Measurements from ENCODE around the gene SMAD2.
A peak's percentile ranks its signal among the peaks of the same experiment; 100 is the strongest.
"Not testable (repeated sequence)": the region's sequence is repeated elsewhere in the genome, so short reads cannot be mapped to it uniquely, and the experiment has no call there.

SMAD2 gene

DNA sequence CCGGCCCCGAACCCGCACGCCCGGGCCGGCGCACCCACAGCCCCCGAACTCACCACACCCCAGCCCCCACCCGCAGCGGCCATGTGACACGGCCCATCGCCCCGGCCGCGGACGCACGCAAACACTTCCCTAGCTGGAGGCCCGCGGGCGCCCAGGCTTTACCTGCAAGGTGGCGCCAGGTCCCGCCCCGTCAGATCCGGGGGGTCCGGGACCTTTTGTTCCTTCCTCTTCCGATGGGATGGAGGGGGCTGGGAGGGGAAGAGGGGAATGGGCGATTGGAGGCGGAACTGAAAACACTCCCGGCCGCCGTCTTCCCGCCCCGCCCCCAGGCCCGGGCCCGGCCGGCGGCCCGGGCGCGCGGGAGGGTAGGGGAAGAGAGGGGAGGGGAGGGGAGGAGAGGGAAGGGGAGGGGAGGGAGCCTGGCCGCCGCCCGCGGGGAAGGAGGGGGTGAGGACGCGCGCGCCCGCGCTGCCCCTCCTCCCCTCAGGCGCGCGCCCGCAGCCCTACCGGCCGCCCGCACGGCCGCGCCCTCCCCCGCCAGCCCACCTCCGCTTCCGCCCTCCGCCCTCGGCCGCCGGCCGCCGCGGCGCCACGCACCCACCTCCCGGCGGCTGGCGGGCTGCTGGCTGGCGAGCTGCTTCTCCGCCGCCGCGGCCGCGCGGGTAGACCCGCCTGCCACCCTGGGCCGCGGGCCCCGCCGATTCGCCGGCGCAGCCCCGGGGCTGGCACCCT is at the start of gene SMAD2:
Gene SMAD2, minus strand, starts transcription at position 461 of the 732 bp plus-strand sequence. CDS start 33,903 bp downstream, outside the sequence.
- DNase-seq (ENCODE audit: low read depth in 2 of 2, low spot score in 1 of 2), result peak; percentile 44 to 62

DNA sequence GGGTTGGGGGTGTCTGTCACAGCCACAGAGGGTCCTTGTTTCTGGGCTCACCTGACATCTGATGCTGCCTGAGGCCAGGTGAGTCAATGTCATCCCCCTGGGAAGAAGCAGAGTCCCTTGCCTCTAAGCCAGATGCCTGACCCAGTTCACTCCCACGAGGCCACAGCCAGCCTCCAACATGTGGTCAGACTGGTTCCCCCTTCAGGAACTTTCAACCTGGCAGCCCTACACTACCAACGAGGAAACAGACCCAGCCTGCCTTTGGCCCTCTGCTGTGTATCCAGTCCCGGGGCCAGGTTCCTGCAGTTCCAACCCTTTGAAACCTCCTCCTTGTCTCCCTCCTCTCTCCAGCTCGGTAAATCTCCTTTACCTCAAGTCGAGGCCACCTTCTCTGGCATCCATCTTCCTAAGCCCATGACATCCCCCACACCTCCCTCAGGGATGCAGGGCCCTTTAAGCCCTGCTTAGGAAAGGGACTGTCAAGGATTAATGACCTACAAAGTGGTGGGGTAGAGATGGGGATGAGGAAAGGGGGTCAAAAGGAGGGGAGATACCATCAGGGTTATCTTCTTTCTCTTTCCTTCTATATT is 49.2 kb upstream of the SMAD2 start:
- DNase-seq (ENCODE audit: low read depth in 2 of 2, low spot score in 1 of 2), result no peak

DNA sequence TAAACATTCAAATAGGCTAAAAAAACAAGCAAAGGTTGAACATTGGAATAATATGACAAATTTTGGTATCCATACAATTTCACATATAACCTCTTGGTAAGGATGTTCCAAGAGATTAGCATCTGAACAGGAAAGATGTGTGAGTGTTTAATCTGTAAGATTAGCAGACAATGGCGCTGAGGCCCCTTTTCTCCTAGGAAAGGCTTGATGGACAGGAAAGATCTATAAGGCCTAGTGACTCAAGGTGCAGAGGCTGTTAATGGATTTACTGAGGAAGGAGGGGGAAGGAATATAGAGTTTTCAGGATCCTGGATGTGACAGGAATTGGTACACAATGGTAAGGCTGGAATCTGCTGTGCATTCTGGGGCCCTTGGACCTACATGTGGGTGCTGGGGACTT is 48.1 kb upstream of the SMAD2 start:
- no peak for DNase-seq (ENCODE audit: low read depth in 2 of 2, low spot score in 1 of 2)

DNA sequence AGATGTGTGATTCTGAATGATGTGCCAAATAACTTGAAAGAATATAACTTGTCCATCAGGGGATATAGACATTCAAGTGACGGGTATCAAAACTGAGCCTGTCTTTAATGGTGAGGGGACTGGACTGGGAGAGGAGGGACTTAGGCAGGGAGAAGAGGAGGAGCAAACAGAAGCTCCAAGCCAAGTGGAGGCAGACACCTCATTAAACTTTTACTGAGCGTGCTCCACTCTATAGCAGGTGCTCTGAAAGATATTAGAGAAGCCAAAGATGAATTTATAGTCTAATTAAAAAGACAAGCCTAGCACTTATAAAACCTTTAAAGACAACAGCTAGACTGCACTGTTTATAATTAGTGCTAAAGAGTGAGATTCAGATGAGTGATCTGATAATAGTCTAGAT is 47.7 kb upstream of the SMAD2 start:
- no peak for DNase-seq (ENCODE audit: low read depth in 2 of 2, low spot score in 1 of 2)

DNA sequence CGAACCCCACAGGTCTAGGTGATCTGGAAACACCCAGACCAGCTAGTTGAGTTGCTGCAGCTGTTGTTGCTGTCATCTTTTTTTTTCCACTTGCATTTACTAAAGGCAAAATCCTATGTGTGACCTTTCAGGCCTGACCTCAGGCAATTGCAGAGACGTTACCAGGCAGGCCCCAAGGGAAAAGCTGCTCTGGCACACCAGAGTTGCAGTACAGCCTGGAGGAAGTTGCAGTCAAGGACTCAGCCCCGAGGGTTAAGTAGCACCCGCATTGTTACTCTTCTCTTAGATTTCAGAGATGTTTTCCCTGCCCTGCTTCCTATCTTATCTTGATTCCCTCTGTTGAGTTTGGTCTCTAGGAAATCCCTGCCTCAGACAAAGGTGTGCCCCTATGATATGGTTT is 45.2 kb upstream of the SMAD2 start:
- DNase-seq (ENCODE audit: low read depth in 2 of 2, low spot score in 1 of 2), result no peak

DNA sequence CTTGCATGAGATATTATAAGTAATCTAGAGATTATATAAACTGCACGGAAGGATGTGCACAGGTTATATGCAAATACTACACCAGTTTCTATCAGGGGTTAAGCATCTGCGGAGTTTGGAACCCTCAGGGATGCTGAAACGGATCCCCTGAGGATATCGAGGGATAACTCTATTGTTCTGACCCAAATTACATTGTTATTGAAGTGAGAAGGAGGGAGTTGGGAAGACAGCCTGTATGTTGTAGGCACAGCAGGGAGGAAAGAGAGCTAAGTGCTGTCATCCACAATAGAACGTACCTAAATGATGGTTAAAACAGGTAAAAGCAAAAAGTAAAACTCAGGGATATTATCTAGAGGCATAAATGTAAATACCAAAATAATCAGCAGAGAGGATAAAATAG is 44.6 kb upstream of the SMAD2 start:
- no peak for DNase-seq (ENCODE audit: low read depth in 2 of 2, low spot score in 1 of 2)

DNA sequence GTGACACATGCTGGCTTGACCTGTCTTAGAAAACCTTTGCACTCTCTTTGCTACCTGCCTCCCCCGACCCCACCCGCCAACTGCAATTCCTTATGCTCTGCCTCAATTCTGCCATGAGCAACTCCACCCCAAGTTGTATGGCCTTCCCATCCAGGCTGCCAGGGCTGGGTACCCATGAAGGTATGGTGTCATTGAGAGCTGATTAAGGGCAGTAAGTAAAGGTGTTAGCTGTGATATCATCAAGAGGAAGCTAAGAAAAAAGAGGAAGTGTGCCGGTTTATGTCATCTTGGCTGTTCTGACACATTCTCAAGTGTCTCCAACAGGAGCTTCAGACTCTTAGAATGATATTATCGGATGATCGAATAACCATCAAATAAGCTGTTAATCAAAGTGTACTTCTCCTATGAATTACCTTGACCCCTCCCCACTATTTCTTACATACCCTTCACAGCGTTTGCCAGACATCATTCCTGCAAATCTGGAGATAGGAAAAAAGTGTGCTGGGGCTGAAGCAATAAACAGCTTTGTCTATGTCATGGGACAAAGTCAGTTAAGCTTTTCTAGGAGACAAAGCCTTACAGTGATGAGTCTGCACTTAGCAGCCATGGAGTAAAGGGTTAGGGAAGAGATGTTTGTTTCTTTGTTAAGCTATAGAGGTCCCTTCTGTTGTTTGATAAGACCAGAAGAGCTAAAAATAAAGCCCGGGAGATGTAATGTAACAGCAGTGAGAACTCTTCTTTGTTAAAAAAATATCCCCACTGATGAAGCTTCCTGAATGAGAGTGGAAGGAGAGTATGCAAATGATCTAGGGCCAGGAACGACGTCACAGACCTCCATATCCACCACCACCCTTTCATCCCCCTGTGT is 40.4 kb upstream of the SMAD2 start:
- no peak for DNase-seq (ENCODE audit: low read depth in 2 of 2, low spot score in 1 of 2)

DNA sequence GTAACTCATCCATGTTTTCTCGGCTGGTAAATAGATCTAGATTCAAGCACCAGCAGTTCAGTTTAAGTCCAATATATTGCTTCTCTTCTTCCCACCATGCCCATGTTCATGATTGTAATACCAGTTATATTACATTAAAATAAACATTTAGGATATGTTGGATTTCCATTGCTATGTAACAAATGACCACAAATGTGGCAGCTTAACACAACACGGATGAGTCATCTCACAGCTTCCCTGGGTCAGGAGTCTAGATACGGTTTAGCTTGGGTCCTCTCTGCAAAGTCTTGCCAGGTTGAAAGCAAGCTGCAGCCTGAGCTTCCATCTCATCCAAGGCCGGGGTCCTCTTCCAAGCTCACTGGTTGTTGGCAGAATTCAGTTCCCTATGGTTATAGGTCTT is 39.4 kb upstream of the SMAD2 start:
- no peak for DNase-seq (ENCODE audit: low read depth in 2 of 2, low spot score in 1 of 2)

DNA sequence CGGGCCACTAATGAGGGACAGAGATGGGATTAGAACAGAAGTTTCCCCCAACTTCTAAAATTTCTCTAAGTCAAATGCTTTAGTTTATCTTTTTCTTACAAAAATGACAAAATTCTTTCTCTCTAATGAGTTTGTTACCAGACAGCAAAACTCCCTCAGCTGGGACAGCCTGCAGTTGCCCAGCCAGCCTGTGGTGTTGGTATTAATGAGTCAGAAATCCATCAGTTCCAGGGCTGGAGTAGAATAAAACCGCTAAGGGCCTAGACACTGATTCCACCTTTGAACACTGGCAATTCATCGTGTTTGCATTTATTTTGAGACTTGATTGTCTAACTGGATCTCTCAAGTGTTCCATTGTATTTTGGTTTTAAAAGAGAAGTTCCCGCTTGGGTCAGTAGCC is 38.3 kb upstream of the SMAD2 start:
- DNase-seq (ENCODE audit: low read depth in 2 of 2, low spot score in 1 of 2), result no peak

DNA sequence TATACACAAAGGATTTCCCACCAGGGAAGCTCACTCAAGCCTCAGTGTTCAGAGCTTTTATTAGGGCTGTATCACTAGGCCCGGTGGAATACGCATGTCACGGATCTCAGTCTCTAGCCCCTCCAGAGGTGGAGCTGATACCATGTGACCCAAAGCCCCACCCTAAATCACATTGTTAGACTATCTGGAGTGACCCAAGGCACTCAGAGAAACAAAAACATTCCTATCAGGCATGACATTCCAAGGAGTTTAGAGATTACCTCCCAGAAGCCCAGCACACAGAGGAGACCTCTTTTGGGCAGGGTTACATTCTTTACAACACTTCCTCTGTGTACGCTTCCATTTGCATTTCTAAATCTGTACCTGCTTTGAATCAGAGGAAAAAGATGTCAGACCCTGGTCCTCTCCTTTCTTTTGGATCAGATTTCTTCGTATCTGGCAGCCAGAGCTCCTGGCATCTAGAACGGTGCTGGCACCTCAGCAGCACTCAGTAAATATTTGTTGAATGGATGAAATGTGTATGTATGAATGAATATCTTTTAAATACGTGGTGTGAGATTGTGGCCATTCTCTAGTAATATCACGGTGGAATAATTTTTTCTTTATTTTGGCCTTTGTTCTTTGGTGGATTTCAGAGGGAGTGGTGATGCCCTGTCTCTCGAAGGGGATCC is 37.7 kb upstream of the SMAD2 start:
- no peak for DNase-seq (ENCODE audit: low read depth in 2 of 2, low spot score in 1 of 2)

DNA sequence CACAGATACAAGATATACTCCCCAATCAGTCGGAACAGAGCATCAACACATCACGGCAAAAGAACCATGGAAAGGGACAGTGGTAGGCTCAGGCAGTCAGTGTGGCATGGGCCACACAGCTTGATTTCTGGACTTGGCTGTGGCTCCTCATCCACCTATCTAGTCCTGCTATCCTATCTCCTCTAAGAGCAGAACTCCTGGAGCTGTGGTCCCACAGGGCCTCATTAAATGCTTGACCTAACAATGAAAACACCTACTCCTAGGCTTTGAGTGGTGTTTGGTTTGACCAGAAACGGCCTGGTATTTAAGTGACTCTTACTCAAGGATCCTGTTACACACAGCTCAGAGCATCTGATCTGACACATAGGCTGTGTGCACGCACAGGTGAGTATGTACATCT is 33.6 kb upstream of the SMAD2 start:
- no peak for DNase-seq (ENCODE audit: low read depth in 2 of 2, low spot score in 1 of 2)

DNA sequence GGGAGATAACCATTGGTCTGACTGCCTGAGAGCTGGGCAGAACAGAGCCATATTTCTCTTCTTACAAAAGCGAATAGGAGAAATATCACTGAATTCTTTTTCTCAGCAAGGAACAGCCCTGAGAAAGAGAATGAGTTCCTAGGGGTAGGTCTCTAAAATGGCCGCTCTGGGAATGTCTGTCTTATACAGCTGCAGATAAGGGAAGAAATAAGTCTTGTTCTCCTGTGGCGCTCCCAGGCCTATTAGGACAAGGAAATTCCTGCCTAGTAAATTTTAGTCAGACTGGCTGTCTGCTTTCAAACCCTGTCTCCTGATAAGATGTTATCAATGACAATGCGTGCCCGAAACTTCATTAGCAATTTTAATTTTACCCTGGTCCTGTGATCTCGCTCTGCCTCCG is 30.5 kb upstream of the SMAD2 start:
- not testable (repeated sequence) for DNase-seq (ENCODE audit: low read depth in 2 of 2, low spot score in 1 of 2)

DNA sequence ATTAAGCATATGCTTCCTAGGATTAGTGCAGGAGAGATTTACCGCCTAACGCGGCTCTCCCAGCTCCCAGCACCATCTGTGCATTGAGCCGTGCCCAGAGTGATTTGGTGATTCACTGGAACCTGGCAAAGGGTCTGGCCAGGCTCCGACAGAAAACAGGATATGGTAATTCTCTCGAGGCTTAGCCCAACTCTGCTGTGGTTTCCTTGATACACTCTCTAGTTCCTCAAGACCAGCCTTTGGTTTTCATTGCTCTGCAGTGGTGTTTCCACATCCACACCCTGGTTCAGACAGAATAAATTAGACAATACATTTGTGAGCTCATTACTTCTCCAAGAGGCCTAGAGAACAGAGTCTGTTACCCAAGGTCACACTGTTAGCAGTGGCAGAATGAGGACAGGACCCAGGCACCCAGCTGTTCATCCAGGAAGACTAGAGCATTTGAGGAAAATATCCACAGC is 23.0 kb upstream of the SMAD2 start:
- DNase-seq (ENCODE audit: low read depth in 2 of 2, low spot score in 1 of 2), result peak in 1 of 2 donors; percentile 7

DNA sequence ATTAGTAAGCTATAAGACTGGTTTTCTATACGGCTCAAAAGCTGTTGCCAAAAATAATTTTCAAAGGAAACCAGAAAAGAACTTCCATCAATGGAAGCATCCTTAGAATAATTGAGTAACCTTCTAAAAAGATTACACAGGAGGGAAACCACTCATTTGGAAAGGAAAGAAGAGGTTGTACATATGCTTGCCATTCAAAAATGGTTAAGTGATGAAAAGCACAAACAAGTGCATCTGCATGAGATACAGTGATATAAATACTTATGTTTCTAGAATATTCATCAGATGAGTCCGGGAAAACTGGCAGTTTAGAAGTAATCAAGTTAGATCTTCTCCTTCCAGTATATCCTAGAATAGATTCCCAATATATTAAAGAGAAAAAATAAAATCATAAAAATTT is 20.1 kb upstream of the SMAD2 start:
- no peak for DNase-seq (ENCODE audit: low read depth in 2 of 2, low spot score in 1 of 2)

DNA sequence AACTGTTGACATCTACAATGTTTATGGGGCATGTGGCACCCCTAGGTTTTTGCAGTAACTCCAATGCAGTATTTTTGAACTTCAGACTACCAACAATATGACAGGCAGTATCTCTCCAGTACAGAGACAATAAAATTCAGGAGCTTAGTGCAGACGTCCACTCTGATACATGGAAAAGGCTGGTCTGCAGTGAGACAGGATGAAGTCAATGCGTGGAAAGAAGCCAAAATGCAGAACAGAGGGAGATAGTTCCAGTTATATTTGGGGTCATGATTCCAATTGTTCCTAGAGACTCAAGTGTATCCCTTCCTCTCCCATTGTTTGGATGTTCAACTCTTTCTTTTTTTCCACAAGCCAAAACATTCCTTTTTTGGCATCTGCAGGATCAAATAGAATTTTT is 18.7 kb upstream of the SMAD2 start:
- no peak for DNase-seq (ENCODE audit: low read depth in 2 of 2, low spot score in 1 of 2)

DNA sequence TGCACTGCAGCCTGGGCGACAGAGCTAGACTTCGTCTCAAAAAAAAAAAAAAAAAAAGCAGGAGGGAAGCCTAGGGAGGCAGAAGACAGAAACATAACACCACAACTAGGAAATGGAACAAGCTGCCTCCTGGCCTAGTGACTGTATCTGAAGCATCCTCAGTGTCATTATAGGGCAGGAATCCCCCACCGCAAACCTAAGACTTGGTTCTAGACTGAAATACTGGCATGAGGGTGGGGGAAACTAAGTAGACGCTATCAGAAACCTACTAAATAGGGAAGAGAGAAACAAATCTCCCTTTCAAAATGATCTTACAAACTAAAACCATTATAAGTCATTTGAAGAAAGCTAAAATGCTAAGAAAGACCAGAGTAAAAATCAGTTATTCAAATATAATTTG is 16.4 kb upstream of the SMAD2 start:
- DNase-seq (ENCODE audit: low read depth in 2 of 2, low spot score in 1 of 2), result no peak

DNA sequence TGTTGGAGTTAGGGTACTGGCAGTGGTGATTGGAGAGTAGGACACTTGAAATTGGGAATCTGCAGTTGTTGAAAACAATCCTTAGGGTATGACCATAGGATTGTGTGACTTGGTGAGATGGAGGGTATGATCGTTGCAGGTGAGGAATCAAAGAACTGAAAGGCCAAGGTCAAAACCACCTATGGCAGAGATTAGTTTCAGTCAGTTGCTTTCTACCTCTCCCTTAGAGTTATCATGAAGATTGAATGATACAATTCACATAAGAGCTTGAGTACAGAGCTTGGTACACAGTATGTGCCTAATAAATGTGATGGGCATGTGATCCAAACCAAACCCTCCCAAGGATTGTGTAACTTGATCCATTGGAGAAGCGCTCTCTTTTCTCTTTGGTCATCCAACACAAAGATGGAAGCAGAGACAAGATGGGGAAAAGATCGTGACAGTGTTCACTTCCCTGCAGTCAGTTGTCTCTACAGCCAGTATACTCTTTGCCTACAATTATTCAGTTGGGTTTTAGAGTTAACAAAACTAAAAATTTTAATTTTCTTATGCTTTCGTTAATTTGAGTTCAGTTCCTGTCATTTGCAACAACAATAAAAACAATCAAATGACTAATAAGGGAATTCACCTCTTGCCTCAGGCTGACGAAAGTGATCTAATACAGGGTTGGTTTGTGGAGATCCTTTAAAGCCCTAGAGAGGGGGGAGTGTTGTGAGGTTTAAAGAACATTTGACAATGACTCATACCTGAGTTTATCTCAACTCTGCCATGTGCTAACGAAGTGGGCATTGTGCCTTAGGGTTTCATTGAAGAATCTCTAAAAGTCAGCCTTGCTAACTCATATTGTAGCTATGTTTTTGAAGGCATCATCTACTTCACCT is 14.8 kb upstream of the SMAD2 start:
- no peak for DNase-seq (ENCODE audit: low read depth in 2 of 2, low spot score in 1 of 2)

DNA sequence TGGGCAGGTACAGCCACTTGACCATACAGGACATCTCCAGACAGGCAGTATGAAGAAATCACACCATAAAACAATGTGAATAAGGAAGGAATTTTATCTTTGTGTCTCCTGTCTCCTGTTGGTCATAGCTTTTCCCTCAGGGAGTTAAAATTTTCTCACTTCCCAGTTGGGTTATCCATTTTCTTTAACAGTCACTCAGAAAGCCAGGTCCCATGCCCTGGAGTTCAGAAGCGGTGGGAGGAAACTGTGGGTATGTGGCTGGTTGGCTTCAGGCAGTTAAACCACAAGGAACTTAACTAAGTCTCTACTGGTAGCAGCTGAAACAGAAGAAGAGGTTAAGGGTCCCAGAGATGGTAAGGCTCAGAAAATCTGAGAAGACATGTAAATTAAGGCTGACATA is 6.5 kb upstream of the SMAD2 start:
- no peak for DNase-seq (ENCODE audit: low read depth in 2 of 2, low spot score in 1 of 2)

DNA sequence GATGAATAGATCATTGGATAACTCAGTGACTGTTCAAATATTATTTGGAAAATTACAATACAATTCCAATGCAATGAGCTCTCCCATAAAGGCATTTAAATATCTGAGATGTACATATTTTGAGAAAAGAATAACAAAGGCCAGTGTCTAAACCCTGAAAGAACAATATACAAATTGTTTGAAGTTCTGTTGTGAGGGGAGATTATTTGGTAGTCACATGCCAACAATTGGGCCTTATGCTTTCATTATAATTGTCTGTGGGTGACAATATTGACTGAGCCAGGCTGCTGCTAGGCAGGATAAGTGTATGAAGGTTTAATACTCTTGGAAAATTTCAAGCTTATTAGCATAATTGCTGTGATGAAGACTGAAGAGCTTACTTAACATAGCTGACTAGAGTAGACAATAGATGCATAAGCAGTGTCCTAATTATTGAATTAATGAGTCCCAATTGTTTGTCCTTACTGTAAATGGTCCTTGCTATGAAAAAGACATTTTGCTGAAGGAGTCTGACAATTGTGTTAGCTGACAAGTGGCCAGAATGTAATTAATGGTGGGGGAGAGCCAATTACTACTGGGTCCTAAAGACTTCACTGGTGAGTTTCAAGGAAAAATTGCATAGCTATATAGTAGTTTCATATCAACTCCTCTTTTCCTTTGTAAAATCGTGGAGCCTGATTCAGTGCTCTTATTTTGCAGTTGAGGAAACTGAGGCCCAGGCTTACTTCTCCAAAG is 5.0 kb upstream of the SMAD2 start:
- no peak for DNase-seq (ENCODE audit: low read depth in 2 of 2, low spot score in 1 of 2)

DNA sequence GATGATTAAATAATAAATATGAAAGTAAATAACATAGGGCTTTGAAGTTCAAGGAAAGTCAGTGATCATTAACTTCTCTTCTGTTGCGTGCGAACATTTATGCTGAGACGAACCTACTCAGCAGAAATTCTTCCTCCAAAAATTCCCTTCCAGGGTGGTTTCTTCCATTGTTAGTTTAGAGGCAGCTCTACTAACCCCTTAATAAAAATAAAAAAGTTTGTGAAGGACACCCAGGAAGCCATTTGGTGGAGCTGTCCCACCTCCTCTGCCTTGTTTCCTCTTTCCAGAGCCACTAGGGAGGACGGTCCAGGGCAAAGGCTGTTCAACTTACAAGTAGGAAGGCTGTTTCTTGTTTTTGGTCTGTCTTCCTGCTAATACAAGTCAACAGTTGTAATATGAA is 2.1 kb upstream of the SMAD2 start:
- DNase-seq (ENCODE audit: low read depth in 2 of 2, low spot score in 1 of 2), result no peak

All from stimulated activated CD8-positive, alpha-beta memory T cell treated with anti-CD3 and anti-CD28 coated beads, Interleukin-4, amount 100 ng/mL, for 1 hour (primary cell).